Liver (tissue), 3 donors: Measurements from ENCODE around the gene VSTM2L.

Source experiments
- CTCF ChIP-seq: fragments of 150-350 bp; IDR thresholded peaks from 2 replicates; pipeline ENCODE4 v1.5.1; 2017; ENCODE audit warnings: improper control_type of control experiment, low read depth, low read length; ENCODE audit not compliant: missing input control
- EGR1 ChIP-seq, 2 donors: IDR thresholded peaks; 2 replicates each; pipeline ENCODE4 v1.6.1; 2016 to 2018; ENCODE audit warnings: antibody characterized with exemption in 2 of 2, low read depth in 2 of 2
- FOXA2 ChIP-seq: IDR thresholded peaks from 2 replicates; pipeline ENCODE4 v1.6.1; 2016; ENCODE audit warnings: antibody characterized with exemption
- GABPA ChIP-seq, 2 donors: IDR thresholded peaks in 1 of 2; conservative IDR thresholded peaks in 1 of 2; 2 replicates each; pipeline ENCODE4 v1.6.1; 2016; ENCODE audit warnings: antibody characterized with exemption in 2 of 2, mild to moderate bottlenecking in 1 of 2, moderate library complexity in 1 of 2
- JUND ChIP-seq, 2 donors: IDR thresholded peaks; 2 replicates each; pipeline ENCODE4 v1.6.1; 2016; ENCODE audit warnings: antibody characterized with exemption in 2 of 2
- RAD21 ChIP-seq, 2 donors: IDR thresholded peaks; 2 replicates each; pipeline ENCODE4 v1.6.1; 2016; ENCODE audit warnings: antibody characterized with exemption in 2 of 2, mild to moderate bottlenecking in 2 of 2
- REST ChIP-seq: IDR thresholded peaks from 2 replicates; pipeline ENCODE4 v1.6.1; 2016; ENCODE audit warnings: antibody characterized with exemption, mild to moderate bottlenecking
- RXRA ChIP-seq, 2 donors: IDR thresholded peaks; 2 replicates each; pipeline ENCODE4 v1.6.1; 2017 to 2018; ENCODE audit warnings: antibody characterized with exemption in 2 of 2, mild to moderate bottlenecking in 1 of 2
- SP1 ChIP-seq: IDR thresholded peaks from 2 replicates; pipeline ENCODE4 v1.6.1; 2018; ENCODE audit warnings: antibody characterized with exemption, mild to moderate bottlenecking
- TAF1 ChIP-seq: conservative IDR thresholded peaks from 2 replicates; pipeline ENCODE4 v1.6.1; 2016; ENCODE audit warnings: antibody characterized with exemption, mild to moderate bottlenecking
- donor health status: healthy.
- donor health status: healthy.

- no peak for TF ChIP-seq RXRA (IDR thresholded peaks at IDR 0.05)
- TF ChIP-seq CTCF = no peak
- no peak for TF ChIP-seq GABPA (IDR thresholded peaks at IDR 0.05 in 1 of 2, conservative IDR thresholded peaks at IDR 0.05 in 1 of 2)
- no peak for TF ChIP-seq REST
- TF ChIP-seq SP1 = no peak
- no peak for TF ChIP-seq EGR1 (IDR thresholded peaks at IDR 0.05; ENCODE audit: low read depth in 2 of 2)
- no peak for TF ChIP-seq JUND (IDR thresholded peaks at IDR 0.05)
- TF ChIP-seq TAF1 = no peak
- no peak for TF ChIP-seq FOXA2
- no peak for TF ChIP-seq RAD21 (IDR thresholded peaks at IDR 0.05)
Observed at GRCh38 chr20:37876863-37877262, 26.1 kb upstream of the VSTM2L start.
